Hindlimb muscle (tissue), 1 donor: ENCODE data around the gene DNAH3. TPM values are rescaled to one million over a fixed set of nuclear protein-coding genes. Genes with fewer than 3 reads are reported as not detected.
"Not testable (repeated sequence)": the region's sequence is repeated elsewhere in the genome, so short reads cannot be mapped to it uniquely, and the experiment has no call there.

Experiments
- DNase-seq: peaks from one replicate; pipeline ENCODE4 v3.0.0-alpha.2; 2013
- polyA plus RNA-seq: library from polyadenylated mRNA; unstranded; fragments of 120-200 nt; gene quantifications from one replicate; pipeline ENCODE4 v1.2.1, GENCODE V29; 2013; ENCODE audit not compliant: insufficient read length

Gene DNAH3
- polyA plus RNA-seq, 1 donor: 0.17 TPM

DNA sequence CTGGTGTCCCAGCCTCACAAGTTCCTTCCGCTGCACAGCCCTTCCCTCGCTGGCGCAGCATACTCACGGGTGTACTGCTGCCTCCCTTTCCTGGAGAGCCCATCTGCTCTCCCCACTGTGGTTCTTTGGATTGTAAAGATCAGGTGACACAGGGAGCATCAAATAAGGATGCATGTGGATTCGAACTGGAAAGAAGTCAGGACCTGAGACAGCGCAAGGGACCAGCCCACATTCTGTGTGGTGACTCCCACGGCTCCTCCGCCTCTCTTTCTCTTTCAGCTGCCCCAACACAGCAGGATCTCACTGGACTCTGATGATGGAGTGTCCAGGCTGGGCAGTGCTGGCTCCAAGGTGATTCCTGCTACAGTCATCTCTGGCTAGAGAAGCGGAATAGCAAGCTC, 15.9 kb upstream of the DNAH3 start:
- no peak for DNase-seq

- DNase-seq: no peak
Observed at GRCh38 chr16:21164521-21165168, 14.0 kb upstream of the DNAH3 start.

DNA sequence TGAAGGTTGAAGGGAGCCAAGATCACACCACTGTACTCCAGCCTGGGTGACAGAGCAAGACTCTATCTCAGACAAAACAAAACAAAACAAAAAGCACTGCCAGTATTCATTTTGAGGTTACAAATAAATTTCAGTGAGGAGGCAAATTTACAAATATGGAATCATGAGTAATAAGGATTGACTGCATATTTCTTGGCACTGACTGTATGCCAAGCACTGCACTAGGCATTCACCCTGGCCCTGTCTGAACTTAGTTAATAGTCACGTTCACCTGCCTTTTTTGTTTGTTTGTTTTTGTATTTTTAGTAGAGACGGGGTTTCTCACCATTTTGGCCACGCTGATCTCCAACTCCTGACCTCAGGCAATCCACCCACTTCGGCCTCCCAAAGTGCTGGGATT, 12.9 kb upstream of the DNAH3 start:
- no peak for DNase-seq

DNA sequence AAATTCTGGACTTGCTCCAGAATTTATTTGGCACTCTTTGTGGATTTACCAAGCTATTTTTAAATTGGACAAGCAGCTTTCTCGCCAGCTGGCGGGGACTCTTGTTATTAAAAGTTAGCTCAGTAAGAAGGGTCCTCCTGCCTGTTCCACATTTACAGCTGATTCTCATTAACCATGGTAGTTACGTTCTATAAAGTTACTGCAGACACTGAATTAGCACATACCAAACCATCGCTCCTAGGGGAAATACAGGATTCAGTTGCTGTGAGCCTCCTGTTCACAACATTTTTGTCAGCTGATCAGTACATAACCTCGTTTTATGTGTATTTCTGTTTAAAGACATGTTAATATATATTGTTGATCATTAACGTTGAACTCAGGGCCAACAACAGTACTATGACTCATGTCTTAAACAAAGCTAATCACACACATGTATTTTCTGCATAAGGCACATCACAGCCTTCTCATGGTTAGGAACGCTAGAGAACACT, 12.1 kb upstream of the DNAH3 start:
- DNase-seq: peak; percentile 37

DNA sequence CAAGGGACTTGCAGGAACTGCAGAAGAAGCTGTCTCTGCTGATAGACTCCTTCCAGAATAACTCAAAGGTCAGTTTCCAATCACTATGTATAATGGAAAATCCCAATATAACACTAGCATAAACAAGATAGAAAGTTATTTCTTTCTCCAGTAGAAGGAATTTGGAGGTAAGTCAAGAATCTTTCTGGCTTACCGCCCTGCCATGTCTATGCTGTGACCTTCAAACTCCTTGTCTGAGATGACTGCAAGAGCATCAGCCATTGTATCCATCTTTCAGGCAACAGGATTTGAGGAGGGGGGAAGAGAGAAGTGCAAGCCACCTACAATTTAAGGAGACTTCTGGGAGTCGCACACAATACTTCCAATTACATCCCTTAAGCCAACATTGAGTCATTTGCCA, 10.6 kb upstream of the DNAH3 start:
- no peak for DNase-seq

DNA sequence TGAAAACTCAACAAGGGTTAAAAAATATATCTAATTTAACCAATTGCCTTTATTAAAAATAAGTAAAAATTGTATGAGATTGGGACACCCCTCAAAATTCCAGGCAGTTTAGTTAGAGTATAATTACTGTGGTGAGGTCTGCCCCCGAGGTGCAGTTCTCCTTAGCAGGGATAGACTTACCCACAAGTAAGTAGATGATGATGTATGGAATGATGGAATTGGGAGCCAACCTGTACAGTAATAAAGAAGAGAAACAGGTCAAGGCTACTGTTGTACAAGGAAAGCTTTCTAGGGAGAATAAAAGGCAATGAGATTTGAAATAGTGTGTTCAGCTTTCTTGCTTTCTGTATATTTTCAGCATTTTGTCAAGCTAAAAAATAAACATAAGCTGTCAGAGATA, 9.6 kb upstream of the DNAH3 start:
- no peak for DNase-seq

DNA sequence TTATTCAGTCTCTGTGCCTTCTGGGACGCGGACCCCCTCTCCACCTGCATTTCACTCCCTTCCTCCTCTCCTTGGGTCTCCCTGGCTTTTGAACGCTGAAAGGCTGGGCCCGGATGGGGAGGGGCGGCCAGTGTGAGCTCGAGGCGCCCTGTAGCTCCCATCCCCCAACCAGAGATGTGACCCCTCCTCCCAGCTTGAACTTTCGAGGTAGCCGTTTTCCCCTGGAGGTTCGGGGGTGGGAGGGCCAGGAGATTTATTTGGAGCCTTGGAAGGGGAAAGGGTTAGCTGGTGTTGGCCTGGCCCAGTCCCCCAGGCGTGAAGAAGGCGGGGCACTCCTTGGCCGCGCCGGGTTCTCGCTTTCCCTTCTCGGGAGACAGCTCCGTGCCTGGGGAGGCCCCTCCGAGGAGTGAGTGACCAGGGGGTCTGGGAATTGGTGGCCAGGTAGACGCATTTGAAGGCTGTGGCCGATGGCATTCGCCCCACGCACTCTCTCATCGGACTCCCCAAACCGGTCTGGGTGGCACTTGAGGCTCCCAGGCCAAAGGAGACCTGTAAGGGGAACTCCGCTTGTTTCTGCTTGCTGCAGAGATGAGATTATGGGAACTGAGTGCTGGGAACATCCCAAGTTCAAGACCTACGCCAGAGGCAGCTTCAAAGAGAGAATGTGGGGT, 8.8 kb upstream of the DNAH3 start:
- peak; percentile 41 for DNase-seq

GRCh38 chr16:21158208-21159110, 7.8 kb upstream of the DNAH3 start, which contains the start of gene LDAF1:
Gene LDAF1, plus strand, starts transcription at chr16:21158674. Its CDS starts 2,509 bp downstream, at chr16:21161183.
- DNase-seq: peak; percentile 85

DNA sequence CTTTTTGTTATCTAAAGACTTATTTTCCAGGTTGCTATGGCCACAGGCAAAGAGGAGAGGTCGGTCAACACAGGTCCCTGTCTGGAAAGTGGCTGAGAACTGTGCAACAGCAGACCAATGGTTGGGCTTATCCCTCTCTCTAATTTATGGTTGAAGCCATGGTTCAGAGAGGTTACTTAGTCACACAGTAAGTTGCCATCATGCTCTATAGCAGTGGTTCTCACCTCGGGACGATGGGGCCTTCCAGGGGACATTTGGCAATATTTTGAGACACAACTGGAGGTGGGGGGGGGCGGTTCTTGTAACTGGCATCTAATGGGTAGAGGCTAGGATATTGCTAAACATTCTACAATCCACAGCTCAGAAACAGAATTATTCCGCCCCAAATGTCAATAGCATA, 7.0 kb upstream of the DNAH3 start:
- no peak for DNase-seq

GRCh38 chr16:21156767-21157467, 6.3 kb upstream of the DNAH3 start:
- peak; percentile 57 for DNase-seq

- not testable (repeated sequence) for DNase-seq
Observed at GRCh38 chr16:21156011-21156410, 5.4 kb upstream of the DNAH3 start.

DNA sequence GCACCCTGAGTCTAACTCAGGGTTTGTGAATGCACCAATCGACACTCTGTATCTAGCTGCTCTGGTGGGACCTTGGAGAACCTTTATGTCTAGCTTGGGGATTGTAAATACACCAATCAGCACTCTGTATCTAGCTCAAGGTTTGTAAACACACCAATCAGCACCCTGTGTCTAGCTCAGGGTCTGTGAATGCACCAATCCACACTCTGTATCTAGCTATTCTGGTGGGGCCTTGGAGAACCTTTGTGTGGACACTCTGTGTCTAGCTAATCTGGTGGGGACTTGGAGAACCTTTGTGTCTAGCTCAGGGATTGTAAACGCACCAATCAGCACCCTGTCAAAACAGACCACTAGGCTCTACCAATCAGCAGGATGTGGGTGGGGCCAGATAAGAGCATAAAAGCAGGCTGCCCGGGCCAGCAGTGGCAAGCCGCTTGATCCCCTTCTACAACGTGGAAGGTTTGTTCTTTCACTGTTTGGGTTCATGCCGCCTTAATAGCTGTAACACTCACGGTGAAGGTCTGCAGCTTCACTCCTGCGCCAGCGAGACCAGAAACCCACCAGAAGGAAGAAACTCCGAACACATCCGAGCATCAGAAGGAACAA, 2.6 kb upstream of the DNAH3 start:
- DNase-seq: not testable (repeated sequence)

GRCh38 chr16:21152160-21153030, 1.7 kb upstream of the DNAH3 start:
- not testable (repeated sequence) for DNase-seq

GRCh38 chr16:21145738-21146137, 4.9 kb downstream of the DNAH3 start:
- no peak for DNase-seq

- no peak for DNase-seq
Observed at GRCh38 chr16:21134053-21134452, 16.6 kb downstream of the DNAH3 start.

DNA sequence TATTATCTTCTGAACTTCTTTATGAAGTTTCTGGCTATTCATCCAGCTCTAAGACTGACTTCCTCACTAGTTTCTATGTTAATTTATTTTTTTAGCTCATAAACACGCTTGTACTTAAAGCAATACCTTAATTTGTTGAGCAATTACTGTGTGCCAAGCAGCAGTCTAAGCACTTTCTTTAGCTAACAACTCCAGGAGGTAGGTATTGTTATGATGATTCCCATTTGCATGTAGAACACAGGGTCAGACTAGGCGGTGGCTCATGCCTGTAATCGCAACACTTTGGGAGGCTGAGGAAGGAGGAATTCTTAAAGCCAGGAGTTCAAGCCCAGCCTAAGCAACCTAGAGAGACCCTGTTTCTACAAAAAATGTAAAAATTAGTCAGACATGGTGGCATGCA, 19.8 kb downstream of the DNAH3 start:
- DNase-seq: no peak

GRCh38 chr16:21128991-21129390, 21.7 kb downstream of the DNAH3 start:
- no peak for DNase-seq

DNA sequence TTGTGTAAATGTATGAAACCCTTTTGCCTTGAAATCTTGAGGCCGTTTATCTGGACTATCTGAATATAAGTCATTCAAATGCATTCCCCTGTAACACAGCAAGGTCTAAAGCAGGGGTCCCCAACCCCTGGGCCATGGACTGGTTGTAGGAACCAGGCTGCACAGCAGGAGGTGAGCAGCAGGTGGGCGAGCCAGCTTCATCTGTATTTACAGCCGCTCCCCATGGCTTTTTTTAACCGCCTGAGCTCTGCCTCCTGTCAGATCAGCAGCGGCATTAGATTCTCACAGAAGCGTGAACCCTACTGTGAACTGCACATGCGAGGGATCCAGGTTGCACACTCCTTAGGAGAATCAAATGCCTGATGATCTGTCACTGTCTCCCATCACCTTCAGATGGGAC, 24.1 kb downstream of the DNAH3 start:
- DNase-seq: no peak

- no peak for DNase-seq
Observed at GRCh38 chr16:21125191-21125590, 25.5 kb downstream of the DNAH3 start.

- DNase-seq: no peak
Observed at GRCh38 chr16:21120976-21121520, 29.6 kb downstream of the DNAH3 start.

DNA sequence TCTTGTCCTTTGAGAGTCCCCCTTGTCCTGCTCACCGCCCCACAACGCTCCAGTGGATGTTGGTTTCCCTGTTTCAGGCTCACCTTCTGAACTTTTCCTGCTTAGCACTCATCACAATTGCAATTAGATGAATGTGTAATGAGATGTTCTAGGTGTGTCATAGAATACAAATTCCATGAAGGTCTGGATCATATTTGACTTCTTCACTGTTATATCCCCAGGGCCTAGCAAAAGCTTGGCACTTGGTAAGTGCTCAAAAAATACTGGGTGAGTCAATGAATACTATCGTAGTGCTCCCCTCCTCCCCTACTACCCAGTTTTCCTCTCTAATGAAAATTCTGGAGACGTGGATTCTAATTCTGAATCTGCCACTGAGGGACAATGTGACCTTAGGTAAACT, 33.1 kb downstream of the DNAH3 start:
- DNase-seq: no peak
